ENCODE measurements around the gene PTPN13. TPM values are rescaled to one million over a fixed set of nuclear protein-coding genes. Genes with fewer than 3 reads are reported as not detected.

The PTPN13 gene
- total RNA-seq, 2 experiments from 2014 or later: 1.4 to 1.5 TPM

DNA sequence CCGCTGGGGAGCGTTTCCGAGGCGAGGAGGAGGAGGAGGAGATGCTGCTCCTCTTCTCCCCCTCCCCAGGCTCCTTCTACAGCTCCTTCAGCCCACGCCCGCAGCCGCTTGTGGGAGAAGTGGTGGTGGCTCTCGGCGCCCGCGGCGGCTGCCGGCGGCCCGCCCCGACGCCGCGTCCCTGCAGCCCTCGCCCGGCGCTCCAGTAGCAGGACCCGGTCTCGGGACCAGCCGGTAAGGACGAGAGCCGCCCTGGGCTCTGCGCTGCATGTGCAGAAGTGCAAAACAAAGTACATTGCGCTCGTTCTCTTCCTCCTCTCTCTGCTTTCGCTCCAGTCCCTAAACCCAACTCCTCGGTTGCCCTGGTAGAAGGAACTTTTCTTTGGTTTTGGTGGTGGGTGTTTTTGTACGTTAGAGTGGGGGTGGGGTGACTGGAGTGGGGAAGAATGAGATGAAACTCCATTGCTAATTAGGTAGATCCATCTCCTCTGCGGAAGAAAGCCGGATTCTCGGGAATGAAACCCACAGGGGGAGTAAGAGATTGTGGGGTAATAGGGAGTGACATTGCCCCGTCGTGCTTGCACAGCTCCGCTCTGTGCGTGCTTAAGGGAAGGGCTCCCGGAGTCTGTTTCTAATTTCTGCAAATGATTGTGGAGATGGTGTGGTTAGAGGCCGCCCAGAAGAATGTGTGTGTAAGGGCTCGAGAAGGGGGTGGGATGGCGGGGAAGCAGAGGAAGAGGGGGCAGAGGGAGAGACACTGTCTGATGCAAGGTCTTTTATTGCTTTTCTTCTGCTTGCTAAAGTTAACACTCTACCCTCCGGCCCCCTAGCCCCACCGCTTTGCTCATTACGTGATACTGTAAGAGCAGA is 677 bp downstream of the PTPN13 start:
- peak; percentile 34 for ATAC-seq
- Mint-ChIP-seq H3K27ac (peak overlapping the region; percentile 16), H3K27me3 (peaks cover 33% of the 10 kb centered on the region), H3K4me3 (peak overlapping the region; percentile 70), H3K36me3 (ENCODE audit: low read depth) (no peaks in the 10 kb centered on the region), H3K9me3 (ENCODE audit: low read depth) (no peaks in the 10 kb centered on the region), H3K4me1 (peaks cover 14% of the 10 kb centered on the region)
- CTCF ChIA-PET: interaction anchor here (0.6 to 2.9 kb wide), 8 partner anchors 10 to 293 kb away, joined by 3 to 9 read pairs (median 5); no protein-coding TSS in a partner anchor
- DNase-seq: peak; percentile 46
- POLR2A ChIA-PET: interaction anchor here (0.5 to 0.7 kb wide), 2 partner anchors 14 to 126 kb away, joined by 3 to 7 read pairs; no protein-coding TSS in a partner anchor
- intact Hi-C loops (cut with DNase I, micrococcal nuclease): loop anchor here (2.0 to 5.0 kb wide), 2 partner anchors 50 to 303 kb away; no protein-coding TSS in a partner anchor

DNA sequence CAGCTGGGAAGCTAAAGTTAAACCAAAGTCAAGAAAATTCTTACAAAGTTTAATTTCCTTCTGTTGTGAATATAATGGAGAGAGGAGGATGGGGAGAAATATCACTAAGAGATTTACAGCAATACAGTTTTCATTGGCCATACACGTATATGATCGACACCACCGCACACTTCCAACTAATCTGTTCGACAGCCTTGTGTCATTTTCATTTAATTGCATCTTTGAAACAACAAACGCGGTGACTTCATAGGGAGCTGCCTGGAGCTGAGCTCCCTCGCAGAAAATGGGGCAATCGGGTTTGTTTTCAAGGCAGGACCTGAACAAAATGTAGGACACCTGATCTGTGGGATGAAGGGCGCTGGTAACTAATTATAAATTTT is 1.3 kb downstream of the PTPN13 start:
- no peaks in the 10 kb centered on the region for H3K36me3 Mint-ChIP-seq (ENCODE audit: low read depth)
- peaks cover 14% of the 10 kb centered on the region for H3K4me1 Mint-ChIP-seq
- no peak for ATAC-seq
- ChIA-PET CTCF (interaction anchor here (1.2 to 2.9 kb wide), 4 partner anchors 11 to 99 kb away, joined by 4 to 9 read pairs (median 7); no protein-coding TSS in a partner anchor), POLR2A (no interaction called here)
- no peak for DNase-seq
- intact Hi-C loops (cut with DNase I, micrococcal nuclease): loop anchor here in 1 of 2 experiments (2.0 kb wide), 1 partner anchor 51 kb away; no protein-coding TSS in a partner anchor
- H3K27ac Mint-ChIP-seq: no peak overlapping the region
- H3K27me3 Mint-ChIP-seq: peaks cover 33% of the 10 kb centered on the region
- peak overlapping the region; percentile 70 for H3K4me3 Mint-ChIP-seq
- no peaks in the 10 kb centered on the region for H3K9me3 Mint-ChIP-seq (ENCODE audit: low read depth)

DNA sequence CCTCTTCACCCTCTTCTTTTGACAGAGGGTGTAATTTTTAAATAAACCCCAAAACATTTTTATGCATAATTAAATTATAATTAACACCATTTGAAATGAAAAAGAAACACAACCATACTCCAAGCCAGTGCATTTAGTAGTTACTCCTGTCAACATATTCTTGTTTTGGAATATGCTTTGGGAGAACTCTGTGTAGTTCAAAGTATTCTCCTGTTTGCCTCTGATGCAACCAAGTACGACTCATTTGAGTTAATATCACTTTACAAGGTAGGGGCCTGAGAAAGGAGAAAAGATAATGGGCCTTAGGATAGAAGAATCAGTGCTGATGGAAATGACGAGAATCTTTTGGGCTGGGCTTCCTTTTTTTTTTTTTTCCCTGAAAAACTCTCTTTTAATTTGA is 2.7 kb downstream of the PTPN13 start:
- Mint-ChIP-seq H3K27ac (no peak overlapping the region), H3K36me3 (ENCODE audit: low read depth) (no peaks in the 10 kb centered on the region), H3K4me3 (no peak overlapping the region), H3K27me3 (peaks cover 33% of the 10 kb centered on the region), H3K4me1 (peaks cover 14% of the 10 kb centered on the region), H3K9me3 (ENCODE audit: low read depth) (no peaks in the 10 kb centered on the region)
- intact Hi-C loops (cut with DNase I, micrococcal nuclease): no loop called here
- ChIA-PET CTCF (interaction anchor here (1.1 to 2.9 kb wide), 3 partner anchors 10 to 90 kb away, joined by 3 to 8 read pairs (median 3); no protein-coding TSS in a partner anchor), POLR2A (no interaction called here)
- ATAC-seq (no peak), DNase-seq (no peak)

DNA sequence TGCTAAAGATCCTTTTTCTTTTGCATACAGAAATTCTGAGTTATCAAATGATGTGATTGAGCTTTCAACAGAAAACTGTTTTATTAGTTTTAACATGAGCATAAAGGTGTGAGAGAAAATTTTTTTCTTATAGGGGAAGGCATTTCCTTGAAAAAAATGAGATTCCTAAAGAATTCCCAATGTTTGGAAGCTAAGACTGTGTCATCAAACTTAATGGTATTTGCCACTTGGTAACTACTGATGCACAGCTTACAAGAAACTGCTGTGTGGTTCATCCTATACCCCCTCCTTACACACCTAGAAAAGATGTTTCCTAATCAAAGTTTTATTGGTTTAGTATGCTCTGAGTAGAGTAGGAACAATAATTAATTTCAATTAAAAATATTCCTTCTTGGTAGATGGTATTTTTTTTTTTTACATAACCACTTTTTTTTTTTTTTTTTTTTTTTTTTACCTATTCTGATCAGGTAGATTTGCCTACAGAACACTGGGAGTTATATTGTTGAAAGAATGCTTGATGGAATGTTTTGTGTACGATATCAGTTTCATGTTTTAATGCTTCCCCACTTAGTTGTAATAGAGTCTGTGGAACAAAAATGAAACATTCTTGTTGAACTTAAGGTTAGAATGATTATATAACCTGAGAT is 6.0 kb downstream of the PTPN13 start:
- Mint-ChIP-seq H3K4me3 (no peak overlapping the region), H3K4me1 (peaks cover 6% of the 10 kb centered on the region), H3K9me3 (ENCODE audit: low read depth) (no peaks in the 10 kb centered on the region), H3K36me3 (ENCODE audit: low read depth) (no peaks in the 10 kb centered on the region), H3K27ac (no peak overlapping the region), H3K27me3 (peaks cover 17% of the 10 kb centered on the region)
- POLR2A ChIA-PET: no interaction called here
- DNase-seq (no peak), ATAC-seq (no peak)
- intact Hi-C loops (cut with DNase I, micrococcal nuclease): no loop called here
- CTCF ChIA-PET: interaction anchor here (0.7 to 1.9 kb wide), 3 partner anchors 9 to 104 kb away, joined by 3 to 4 read pairs (median 4); no protein-coding TSS in a partner anchor

DNA sequence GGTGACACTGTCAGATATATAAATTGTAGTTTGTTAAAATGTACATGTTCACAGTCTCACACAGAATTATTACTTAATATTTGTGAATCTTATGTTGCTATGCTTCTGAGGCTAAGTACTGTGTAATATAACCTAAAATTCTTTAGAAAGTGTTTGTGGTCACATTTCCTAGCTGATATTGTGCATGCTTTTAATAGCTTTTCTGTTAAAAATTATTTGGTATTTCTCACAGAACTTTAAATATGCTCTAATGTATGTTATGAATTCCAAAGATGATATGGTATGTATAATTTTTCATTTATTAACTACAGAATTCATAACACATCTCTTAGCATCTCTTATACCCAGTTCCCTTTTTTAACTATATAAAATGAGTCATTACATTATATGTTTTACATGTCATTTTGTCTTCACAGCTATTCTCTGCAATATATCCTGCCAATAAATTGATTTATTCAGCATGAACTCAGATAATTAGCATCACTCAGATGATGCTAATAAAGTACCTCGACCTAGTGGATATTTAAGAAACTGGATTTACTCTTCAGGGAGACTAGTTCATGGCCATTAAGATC is 9.3 kb downstream of the PTPN13 start:
- Mint-ChIP-seq H3K27me3 (peaks cover 4% of the 10 kb centered on the region), H3K9me3 (ENCODE audit: low read depth) (no peaks in the 10 kb centered on the region), H3K36me3 (ENCODE audit: low read depth) (no peaks in the 10 kb centered on the region), H3K4me3 (no peak overlapping the region), H3K4me1 (no peaks in the 10 kb centered on the region), H3K27ac (no peak overlapping the region)
- CTCF ChIA-PET: no interaction called here
- POLR2A ChIA-PET: no interaction called here
- ATAC-seq (no peak), DNase-seq (no peak)
- intact Hi-C loops (cut with DNase I, micrococcal nuclease): no loop called here

DNA sequence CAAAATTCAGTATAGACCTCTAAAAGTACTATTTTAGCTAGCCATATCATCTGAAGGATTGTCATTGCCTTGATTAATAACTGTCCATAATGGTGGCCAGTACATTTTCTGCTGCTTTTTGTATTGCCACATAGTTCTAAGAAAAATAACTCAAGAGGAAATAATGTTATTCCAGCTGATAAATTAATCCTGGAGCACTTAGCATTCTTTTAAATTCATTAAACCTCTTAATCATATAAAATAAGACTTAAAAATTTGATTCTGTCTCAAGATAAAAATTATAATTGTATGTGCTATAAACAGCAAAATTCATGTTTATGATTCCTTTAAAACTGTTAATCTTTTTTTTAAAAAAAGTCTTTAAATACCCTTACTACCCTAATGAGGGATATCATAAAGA is 12.7 kb downstream of the PTPN13 start:
- no peak overlapping the region for H3K4me3 Mint-ChIP-seq
- ChIA-PET POLR2A (no interaction called here), CTCF (interaction anchor here (2.3 kb wide), 1 partner anchor 11 kb away, joined by 8 read pairs; no protein-coding TSS in a partner anchor)
- no peaks in the 10 kb centered on the region for H3K4me1 Mint-ChIP-seq
- H3K36me3 Mint-ChIP-seq (ENCODE audit: low read depth): no peaks in the 10 kb centered on the region
- DNase-seq (no peak), ATAC-seq (no peak)
- peaks cover 9% of the 10 kb centered on the region for H3K27me3 Mint-ChIP-seq
- H3K27ac Mint-ChIP-seq: no peak overlapping the region
- H3K9me3 Mint-ChIP-seq (ENCODE audit: low read depth): no peaks in the 10 kb centered on the region
- intact Hi-C loops (cut with DNase I, micrococcal nuclease): no loop called here

DNA sequence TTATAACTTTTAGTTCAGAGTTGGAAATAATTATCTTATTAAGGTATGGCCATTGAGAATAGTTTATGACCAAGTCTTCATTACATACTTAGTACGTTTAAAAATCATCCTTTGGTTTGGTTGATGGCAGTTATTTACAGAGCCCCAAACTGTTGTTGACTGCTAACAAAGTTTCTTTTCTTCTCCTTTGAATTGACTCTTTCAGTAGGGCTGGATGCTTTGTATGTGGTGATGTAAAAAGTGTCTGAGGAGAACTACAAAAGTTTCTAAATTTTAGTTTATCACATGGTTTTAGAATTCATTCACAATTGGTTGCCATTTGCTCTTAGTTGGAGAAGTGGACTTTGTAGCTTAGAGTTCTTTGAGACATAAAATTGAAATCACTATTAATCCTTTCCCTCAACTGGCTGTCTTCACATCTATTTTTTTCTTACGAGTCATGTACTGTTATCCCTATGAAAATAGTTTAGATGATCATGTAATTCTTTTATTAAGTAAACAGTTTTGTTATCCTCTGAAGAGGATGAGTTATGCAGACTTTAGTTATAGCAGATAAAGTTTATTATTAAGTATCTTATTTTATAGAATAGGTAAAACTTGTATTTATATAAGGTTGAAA is 14.8 kb downstream of the PTPN13 start:
- intact Hi-C loops (cut with DNase I, micrococcal nuclease): no loop called here
- no peak overlapping the region for H3K4me3 Mint-ChIP-seq
- no peaks in the 10 kb centered on the region for H3K9me3 Mint-ChIP-seq (ENCODE audit: low read depth)
- DNase-seq: no peak
- H3K27me3 Mint-ChIP-seq: peaks cover 9% of the 10 kb centered on the region
- no peak overlapping the region for H3K27ac Mint-ChIP-seq
- H3K4me1 Mint-ChIP-seq: no peaks in the 10 kb centered on the region
- POLR2A ChIA-PET: interaction anchor here (0.5 kb wide), 1 partner anchor 39 kb away, joined by 3 read pairs; no protein-coding TSS in a partner anchor
- ATAC-seq: no peak
- no peaks in the 10 kb centered on the region for H3K36me3 Mint-ChIP-seq (ENCODE audit: low read depth)
- CTCF ChIA-PET: interaction anchor here (0.7 to 0.9 kb wide), 2 partner anchors 8 to 110 kb away, joined by 3 to 4 read pairs; no protein-coding TSS in a partner anchor

DNA sequence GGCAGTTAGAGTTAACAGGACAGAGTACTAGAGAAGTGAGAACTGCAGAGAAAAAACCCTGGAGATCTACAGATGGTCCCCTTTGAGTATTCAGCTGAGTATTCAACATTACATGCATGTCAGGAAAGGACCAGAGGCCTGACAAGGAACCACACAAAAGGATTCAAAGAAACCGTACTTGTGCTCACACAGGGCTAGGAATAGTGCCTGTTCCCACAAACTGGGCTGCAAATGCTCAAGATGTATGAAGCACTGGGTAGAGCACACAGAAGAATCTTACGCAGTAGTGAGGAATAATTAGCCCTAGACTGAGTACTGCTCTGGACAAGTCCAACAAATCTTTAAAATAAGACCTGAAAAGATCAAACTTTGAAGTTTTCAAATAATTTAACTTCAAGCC is 17.6 kb downstream of the PTPN13 start:
- no peak for ATAC-seq
- intact Hi-C loops (cut with DNase I, micrococcal nuclease): no loop called here
- CTCF ChIA-PET: interaction anchor here (0.6 kb wide), 1 partner anchor 138 kb away, joined by 3 read pairs; no protein-coding TSS in a partner anchor

DNA sequence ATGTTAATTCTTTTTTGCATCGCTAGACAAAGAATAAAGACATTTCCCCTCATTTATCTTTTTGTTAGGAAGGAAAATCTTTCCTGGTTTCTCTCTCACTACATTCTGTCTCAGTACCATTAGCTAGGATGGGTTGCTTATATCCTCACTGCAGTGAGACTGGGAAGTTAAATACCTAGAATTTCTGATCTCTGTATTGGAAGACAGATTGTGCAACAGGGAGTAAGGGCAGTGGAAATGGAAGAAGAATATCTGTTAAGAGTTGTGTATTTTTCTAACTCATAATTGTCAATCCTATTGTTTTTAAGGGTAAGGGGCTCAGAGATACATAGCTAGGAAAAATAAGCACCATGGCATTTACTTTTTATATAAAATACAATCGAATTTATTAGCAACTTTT is 19.6 kb downstream of the PTPN13 start:
- intact Hi-C loops (cut with DNase I, micrococcal nuclease): no loop called here
- peaks cover 5% of the 10 kb centered on the region for H3K27me3 Mint-ChIP-seq
- H3K4me3 Mint-ChIP-seq: no peak overlapping the region
- H3K36me3 Mint-ChIP-seq (ENCODE audit: low read depth): no peaks in the 10 kb centered on the region
- no peak overlapping the region for H3K27ac Mint-ChIP-seq
- ChIA-PET POLR2A (interaction anchor here (0.6 kb wide), 1 partner anchor 37 kb away, joined by 5 read pairs; no protein-coding TSS in a partner anchor), CTCF (no interaction called here)
- H3K4me1 Mint-ChIP-seq: no peaks in the 10 kb centered on the region
- ATAC-seq (no peak), DNase-seq (no peak)
- H3K9me3 Mint-ChIP-seq (ENCODE audit: low read depth): no peaks in the 10 kb centered on the region

More for the DNA sequence above, 17.6 kb downstream of the PTPN13 start:
- no peaks in the 10 kb centered on the region for H3K9me3 Mint-ChIP-seq (ENCODE audit: low read depth)
- no peaks in the 10 kb centered on the region for H3K36me3 Mint-ChIP-seq (ENCODE audit: low read depth)
- H3K4me1 Mint-ChIP-seq: no peaks in the 10 kb centered on the region
- no peak overlapping the region for H3K27ac Mint-ChIP-seq
- H3K4me3 Mint-ChIP-seq: no peak overlapping the region
- no peak for DNase-seq
- H3K27me3 Mint-ChIP-seq: peaks cover 9% of the 10 kb centered on the region
- POLR2A ChIA-PET: no interaction called here

DNA sequence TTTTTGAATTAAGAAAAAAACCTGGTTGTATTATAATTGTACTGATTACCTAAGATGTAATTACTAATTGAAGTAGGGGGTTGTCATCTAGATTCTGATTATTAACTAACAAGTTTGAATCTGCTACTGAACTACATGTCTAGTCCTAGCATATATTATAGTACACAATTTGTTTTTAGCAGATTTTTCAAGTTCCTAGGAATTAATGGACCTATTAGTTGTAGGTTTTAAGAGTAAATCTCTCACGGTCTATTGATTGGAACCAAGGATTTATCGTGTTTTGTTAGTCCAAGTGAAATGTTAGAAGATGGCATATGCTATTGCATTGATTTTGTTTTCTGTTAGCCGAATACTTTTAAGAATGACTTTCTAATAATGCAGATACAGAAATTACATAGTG is 20.8 kb downstream of the PTPN13 start:
- no peak for ATAC-seq
- H3K36me3 Mint-ChIP-seq (ENCODE audit: low read depth): no peaks in the 10 kb centered on the region
- DNase-seq: no peak
- ChIA-PET CTCF (no interaction called here), POLR2A (no interaction called here)
- no peak overlapping the region for H3K27ac Mint-ChIP-seq
- H3K4me3 Mint-ChIP-seq: no peak overlapping the region
- H3K9me3 Mint-ChIP-seq (ENCODE audit: low read depth): no peaks in the 10 kb centered on the region
- peaks cover 7% of the 10 kb centered on the region for H3K27me3 Mint-ChIP-seq
- intact Hi-C loops (cut with DNase I, micrococcal nuclease): no loop called here
- H3K4me1 Mint-ChIP-seq: no peaks in the 10 kb centered on the region

DNA sequence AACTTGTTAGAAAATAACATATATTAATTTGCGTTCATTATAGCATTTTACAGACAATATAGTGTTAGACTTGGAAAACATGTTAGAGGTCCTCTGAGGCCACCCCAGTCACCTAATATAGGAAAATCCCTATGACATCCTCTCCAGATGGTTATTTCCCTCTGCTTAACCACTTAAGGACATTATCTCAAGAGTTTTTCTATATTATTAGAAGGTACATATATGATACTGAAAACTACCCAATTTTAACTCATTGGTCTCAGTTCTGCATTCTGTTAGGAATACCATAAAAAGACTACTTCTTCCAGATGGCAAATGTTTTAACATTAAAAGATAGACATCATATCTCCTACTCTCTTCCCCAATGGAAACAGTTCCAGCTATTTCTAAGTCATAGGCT is 21.4 kb downstream of the PTPN13 start:
- Mint-ChIP-seq H3K27me3 (peaks cover 7% of the 10 kb centered on the region), H3K9me3 (ENCODE audit: low read depth) (no peaks in the 10 kb centered on the region), H3K4me1 (no peaks in the 10 kb centered on the region), H3K4me3 (no peak overlapping the region), H3K36me3 (ENCODE audit: low read depth) (no peaks in the 10 kb centered on the region), H3K27ac (no peak overlapping the region)
- DNase-seq (no peak), ATAC-seq (no peak)
- CTCF ChIA-PET: no interaction called here
- POLR2A ChIA-PET: no interaction called here
- intact Hi-C loops (cut with DNase I, micrococcal nuclease): no loop called here

Data from activated CD4-positive, alpha-beta T cell treated with anti-CD3 and anti-CD28 coated beads for 36 hours (primary cell).